Activated CD4-positive, alpha-beta T cell treated with anti-CD3 and anti-CD28 coated beads, Interleukin-2, Interleukin-6, amounts not matched to agents 100 ng/mL and 50 ng/mL, durations not matched to agents 16 hours and 8 hours (primary cell): ENCODE data around the gene HSP90B1.

Source experiments
- DNase-seq: peaks from one replicate; pipeline ENCODE4 v3.0.0-alpha.2; 2020

Gene HSP90B1

DNA sequence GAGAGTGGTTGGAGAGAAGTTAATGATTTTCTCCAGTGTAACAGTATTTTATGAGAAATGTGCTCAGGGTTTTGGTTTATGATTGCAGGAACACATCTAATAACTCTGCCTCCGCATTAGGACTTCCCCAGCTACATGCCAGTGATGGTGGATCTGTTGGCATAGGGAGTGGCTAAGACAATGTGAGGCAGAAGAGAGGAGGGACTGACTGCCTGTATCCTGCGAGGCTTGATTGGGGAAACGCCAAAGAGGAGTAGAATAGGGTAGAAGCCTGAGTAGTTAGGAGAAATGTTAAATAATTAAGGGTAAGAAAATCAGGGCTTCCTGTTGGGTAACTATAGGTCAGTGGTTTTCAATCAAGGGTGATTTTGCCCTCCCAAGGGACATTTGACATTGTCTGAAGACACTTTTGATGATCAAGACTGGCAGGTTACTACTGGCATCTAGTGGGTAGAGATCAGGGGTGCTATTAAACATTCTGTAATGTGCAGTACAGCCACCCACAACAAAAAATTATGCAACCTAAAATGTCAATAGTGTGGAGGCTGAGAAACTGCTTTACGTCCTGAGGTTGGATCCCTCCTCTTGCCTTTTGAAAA is 48.3 kb downstream of the HSP90B1 start:
- DNase-seq: no peak

DNA sequence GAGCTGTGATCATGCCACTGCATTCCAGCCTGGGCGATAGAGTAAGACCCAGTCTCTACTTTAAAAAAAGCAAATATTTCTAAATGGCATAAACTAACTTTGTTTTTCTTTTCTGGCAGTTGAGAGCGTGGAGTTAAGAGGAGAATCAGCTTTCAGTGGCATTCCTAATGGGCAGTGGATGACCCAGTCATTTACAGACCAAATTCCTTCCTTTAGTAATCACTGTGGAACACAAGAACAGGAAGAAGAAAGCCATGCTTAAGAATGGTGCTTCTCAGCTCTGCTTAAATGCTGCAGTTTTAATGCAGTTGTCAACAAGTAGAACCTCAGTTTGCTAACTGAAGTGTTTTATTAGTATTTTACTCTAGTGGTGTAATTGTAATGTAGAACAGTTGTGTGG is 56.6 kb downstream of the HSP90B1 start:
- DNase-seq: no peak

DNA sequence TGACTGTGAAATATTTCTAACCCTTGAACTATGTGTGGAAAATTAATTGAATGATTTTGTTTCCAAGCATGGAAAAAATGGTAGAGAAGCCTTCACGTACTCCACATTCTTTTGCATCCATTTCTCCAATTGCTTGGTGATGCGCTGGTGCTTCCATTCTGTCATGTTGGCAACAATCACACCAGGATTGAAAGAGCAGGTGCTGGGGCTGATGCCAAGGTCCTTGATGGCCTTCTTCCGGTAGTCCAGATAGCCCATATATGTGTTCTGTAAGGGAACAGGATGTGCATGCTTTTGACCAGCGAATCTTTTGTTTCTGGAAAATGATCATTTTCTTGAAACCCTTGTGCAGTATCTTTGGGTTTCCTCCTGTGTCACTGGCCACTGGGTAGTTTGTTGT is 64.0 kb downstream of the HSP90B1 start:
- DNase-seq: no peak

DNA sequence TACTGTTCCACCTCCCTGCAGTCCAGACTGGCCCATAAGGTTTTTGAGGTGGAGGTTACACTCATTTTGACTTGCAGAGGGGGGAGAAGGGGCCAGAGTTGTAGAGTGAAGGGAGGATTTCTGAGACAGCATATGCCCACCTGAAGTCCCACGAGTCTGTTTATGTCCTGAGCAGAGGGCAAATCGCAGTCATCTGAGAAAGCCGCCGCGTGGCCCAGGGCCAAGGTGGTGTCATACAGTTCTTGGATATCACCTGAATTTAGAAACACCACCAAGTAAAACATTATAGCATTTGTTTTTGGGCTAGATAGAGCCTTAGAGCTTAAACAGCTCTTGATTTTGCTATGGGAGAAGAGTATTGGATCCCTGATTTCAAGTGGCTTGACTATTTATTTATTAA is 66.4 kb downstream of the HSP90B1 start:
- DNase-seq: no peak

DNA sequence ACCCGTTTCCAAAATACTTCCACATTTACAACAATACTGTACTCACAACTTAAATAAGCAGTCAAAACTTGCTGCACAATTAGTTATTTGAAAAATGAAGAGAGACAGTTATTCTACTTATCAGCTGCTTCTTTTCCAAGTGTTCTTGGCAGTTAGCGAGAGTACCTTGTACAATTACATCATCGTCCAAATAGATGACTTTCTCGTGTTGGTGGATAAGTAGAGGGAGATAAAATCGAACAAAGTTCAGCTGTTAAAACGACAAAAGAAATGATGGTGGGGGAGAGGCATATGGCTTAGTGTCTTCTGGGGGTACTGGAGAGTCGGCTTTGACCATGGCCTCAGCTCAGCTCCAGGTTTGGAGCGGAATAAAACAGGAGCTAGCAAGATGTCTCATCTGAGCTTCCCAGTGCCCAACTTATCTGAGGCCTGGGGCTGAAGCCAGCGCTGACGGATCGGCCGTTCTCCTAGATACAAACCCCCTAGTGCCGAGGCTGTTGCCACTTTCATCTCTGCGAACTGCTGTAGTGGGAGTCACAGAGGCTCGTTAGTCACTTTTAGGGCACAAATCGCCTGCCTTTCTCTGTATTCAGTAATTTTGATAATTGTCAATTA is 67.2 kb downstream of the HSP90B1 start:
- DNase-seq: no peak
